GM21526 (cell line): Measurements from ENCODE around the gene NCBP2.

Experiments
- ATAC-seq: cut with Tn5 transposase; IDR thresholded peaks from one replicate; pipeline ENCODE4 v1.9.1; 2021; ENCODE audit warnings: moderate library complexity; ENCODE audit not compliant: unreplicated experiment, low FRiP score

The NCBP2 gene

GRCh38 chr3:196942226-196942914, at the start of gene NCBP2:
TSS of gene NCBP2 (minus strand) at chr3:196942528. CDS start at chr3:196942503, 25 bp downstream.
- peak; percentile 88 for ATAC-seq

DNA sequence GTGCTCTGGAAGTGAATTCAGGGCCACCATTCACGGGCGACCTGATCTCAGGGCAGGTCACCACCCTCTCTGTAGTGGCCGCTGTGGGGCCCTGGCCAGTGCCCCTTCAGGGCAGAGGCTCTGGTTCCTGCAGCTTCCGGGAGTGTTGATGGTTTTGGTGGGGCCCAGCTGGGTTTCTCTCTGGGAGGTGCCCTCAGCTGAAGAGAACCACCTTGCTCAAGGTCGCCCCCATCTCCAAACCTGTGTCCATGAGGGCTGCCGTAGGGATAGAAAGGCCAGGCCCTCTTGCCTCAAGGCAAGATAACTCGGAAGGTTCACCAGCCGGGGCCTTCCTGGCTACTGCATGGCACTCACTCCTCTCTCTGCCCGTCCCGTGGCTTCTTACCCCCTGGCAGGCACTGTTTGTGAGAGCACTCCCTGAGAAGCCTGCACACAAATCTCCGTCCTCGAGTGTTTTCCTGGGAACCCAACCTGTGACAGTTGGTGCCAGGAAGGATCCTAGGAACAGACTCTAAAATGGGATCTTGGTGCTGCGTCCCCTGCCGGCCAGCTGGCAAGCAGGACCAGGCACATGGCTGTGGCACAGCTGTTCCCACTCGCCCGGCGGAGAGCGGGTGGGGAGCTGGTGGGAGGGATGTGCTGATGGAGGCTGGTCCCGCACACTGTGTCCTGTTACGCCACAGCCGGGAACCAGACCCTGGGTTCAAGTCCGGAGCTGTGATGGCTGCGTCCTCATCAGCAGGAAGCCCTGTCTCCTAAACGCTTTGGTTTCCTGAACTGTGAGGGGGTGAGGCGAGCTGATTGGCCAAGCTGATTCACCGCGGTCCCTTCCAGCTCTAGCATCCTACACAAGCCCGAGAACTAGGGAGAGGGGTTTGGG, 49.5 kb upstream of the NCBP2 start:
- no peak for ATAC-seq

- ATAC-seq = no peak
Measured at GRCh38 chr3:196990601-196991007, 48.3 kb upstream of the NCBP2 start.

DNA sequence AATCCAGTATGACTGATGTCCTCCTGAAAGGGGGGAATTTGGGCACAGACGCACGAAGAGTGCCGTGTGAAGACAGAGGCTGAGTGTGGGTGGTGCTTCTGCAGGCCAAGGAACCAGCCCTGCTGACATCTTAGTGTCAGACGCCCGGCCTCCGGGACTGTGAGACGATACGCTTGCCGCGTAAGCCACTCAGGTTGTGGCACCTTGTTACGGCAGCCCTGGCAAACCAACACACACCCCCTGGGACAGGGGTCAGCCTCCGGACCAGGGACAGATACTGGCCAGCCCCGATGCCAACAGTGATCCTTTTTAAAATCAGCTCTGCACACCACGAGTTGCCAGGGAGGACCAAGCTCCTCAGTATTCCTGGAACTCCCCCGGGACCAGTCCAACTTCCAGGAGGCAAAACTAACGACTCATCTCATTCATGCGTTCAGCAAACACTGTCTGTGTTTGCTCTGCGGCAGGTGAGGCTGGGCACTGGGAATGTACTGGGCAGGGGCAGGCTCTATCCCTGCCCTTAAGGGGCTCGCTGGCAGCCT, 47.5 kb upstream of the NCBP2 start:
- ATAC-seq = no peak

- no peak for ATAC-seq
Measured at GRCh38 chr3:196988241-196989029, 46.1 kb upstream of the NCBP2 start.

DNA sequence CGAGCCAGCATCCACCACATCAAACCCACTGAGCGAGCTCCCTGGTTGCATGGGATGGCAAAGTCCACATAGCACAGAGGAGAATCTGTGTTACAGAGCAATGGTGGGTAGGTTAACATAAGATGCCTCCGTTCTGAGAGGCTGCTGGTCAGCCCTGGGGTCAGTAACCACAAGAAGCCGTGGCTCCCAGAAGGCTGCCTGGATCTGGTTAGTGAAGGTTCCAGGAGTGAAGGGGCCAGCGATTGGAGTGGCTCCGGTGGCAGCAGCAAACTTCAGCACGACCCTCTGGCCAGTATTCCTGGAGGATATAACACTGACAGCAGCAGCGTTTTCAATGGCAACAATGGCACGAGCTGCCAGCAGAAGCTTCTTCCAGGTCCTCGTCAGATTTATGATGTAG, 44.7 kb upstream of the NCBP2 start:
- no peak for ATAC-seq

GRCh38 chr3:196985954-196986885, 43.9 kb upstream of the NCBP2 start:
- no peak for ATAC-seq

DNA sequence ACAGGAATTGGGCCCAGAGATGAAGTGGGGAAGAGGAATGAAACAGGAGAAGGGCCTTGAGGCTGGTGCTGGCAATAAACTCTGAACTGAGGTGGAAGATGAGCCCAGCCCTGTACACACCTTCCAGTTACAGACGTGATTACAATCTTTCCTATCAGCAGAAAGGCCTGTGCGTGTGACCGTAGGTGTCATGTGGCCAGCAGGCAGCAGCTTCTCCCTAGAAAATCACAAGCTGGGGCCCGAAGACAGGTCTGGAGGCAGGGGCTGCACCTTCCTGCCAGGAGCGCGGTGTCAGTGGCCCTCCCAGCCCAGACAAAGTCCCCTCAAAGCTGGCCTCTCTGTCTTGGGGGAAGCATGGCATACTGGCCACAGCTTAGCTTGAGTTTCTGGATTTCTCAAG, 43.0 kb upstream of the NCBP2 start:
- no peak for ATAC-seq

DNA sequence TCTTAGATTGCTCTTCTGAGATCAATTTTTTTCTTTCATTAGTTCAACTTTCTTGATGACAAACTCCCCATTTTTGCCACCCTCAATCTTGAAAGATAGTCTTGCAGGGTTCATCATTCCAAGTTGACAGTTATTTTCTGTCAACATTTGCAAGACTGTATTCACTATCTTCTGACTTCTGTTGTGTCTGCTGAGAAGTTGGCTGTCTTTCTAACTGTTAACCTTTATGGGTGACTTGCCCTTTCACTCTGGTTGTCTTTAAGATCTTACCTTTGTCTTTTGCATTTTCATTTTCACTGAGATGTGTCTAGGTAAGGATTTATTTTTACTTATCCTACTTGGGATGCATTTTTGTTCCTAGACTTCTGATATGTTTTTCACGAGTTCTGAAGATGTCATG, 40.9 kb upstream of the NCBP2 start:
- ATAC-seq = no peak

DNA sequence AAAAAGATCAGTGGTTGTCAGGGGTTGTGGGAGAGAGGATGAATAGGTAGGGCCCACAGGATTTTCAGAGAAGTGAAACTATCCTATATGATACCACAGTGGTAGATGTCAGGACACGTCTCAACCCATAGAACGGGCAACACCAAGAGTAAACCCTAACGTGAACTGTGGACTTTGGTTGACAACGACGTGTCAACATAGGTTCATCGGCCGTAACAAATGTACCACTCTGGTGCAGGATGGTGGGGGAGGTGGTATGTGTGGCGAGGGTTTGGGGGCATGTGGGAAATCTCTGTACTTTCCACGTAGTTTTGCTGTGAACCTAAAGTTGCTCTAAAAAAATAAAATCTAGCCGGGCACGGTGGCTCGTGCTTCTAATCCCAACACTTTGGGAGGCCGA, 39.3 kb upstream of the NCBP2 start:
- ATAC-seq = no peak

GRCh38 chr3:196979545-196979944, 37.2 kb upstream of the NCBP2 start:
- ATAC-seq = no peak

DNA sequence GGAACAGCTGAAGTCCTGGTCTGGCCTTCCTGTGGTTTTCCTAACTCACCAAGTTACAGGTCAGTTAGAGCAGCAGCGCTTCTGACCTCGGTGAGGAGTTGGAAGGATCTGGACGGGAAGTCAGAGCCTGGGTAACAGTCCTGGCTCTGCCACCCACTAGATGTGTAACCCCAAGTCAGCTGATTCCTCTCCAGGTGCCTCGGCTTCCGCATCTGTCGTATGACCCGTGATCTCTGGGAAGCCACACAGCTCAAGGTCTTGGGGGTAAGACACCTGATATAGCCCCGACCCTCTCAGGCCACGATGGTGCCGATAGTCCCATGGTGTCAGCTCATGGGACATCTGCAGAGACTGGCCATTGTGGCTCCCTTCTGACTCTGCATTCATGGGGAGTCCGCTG, 34.6 kb upstream of the NCBP2 start:
- no peak for ATAC-seq

DNA sequence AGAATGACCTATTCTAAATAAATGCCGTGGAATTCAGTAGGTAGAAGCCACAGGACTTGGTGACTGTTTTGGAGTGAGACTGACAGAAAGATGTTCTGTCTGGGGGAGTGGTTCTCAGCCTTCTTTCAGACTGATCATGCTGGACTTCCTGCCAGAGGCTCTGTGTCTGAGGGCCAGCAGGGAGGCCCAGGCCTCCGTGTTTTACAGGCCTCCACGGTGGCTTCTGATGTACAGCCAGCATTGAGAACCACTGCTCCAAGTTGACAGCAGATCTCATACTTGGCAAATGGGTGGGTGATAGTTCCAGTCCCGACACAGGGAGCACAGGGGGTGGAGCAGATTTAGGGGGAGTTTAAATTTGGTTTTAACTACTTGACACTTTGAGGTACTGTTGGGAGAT, 33.0 kb upstream of the NCBP2 start:
- ATAC-seq = no peak

- no peak for ATAC-seq
Measured at GRCh38 chr3:196974661-196975060, 32.3 kb upstream of the NCBP2 start.

DNA sequence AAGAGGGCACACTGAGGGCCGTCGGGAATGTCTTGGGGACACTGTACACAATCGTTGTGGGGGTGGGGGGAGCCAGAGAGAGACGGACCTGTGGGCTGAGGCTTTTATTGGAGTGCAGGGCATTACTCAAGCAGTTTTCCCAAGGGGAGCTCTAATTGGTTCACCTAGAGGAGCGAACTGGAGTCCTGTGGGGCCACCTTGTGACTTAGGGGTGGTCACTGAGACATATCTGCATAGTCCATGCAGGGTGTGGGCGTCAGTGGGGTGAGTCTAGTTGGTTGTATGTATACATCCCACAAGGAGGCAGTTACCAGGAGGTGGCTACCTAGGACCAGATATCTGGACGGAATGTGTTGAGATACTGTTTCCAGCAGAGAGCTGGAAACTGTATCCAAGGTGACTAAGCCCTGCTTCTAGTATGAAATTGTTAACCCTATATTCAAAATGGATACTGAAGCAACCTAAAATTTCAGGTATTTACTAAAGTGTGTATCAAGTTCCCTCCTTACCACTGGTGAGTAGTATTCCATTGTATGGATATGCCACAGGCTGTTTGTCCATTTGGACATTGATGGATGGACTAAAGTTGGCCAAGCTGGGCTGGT, 28.9 kb upstream of the NCBP2 start:
- ATAC-seq = no peak

DNA sequence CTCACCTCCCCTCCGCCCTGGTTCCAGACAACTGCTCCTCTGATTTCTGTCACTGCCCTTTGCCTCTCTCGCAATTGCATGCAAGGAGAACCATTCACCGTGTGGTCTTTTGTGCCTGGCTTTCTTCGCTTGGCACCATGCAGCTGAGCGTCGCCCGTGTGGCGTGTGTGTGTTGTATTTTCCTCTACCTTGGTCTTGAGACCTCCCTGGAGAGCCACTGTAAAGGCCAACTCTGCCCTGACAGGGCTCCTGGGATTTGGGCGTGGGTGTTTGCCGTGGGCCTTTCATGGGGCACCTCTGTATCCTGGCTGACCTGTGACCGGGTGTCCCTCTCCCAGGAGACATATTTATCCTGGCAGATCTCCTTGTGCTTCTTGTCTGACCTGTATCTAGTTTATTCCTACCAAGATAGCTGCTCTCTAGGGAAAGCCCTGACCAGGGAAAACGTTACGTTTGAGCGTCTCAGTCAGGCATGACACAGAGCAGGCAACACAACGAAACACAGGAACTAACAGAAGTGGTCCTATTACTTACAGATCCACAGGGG, 28.3 kb upstream of the NCBP2 start:
- ATAC-seq = no peak

- ATAC-seq = peak; percentile 47
Measured at GRCh38 chr3:196969660-196970546, 27.6 kb upstream of the NCBP2 start.

DNA sequence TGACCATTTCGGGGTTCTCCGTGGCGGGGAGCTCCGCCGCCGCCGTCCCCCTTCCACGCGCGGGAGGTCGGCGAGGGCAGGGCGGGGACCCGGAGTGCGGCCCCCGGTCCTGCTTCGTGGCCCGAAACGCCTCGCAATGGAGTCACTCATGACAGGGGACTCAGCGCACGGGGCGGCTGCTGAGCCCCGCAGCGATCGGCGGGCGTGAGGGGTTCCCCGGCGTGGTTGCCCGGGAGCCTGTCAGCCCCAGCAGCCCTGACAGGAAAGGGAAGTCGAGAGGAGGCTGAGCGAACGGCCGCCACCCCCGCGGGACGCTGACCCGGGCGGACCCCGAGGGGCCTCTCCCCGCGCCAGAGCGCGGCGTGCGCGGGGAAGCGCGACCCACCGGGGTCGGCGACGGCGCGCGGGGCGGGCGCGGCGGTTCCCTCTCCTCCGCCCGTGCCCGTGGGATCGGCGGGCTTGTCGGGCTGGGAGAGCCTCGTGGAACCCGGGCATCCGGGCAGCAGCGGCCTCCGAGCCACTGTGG, 26.9 kb upstream of the NCBP2 start:
- ATAC-seq = peak; percentile 44
